H9 (cell line): ENCODE results near the gene NUP58. TPM values are rescaled to one million over a fixed set of nuclear protein-coding genes. Genes with fewer than 3 reads are reported as not detected.

ENCODE experiments used
- DNase-seq: peaks from one replicate; pipeline ENCODE4 v3.0.0-alpha.2; 2017
- H2AFZ ChIP-seq: one replicate; pipeline ENCODE4 v1.6.1; 2013; ENCODE audit warnings: mild to moderate bottlenecking, low read length, control low read depth, moderate library complexity
- H2AK5ac ChIP-seq: 2 replicates; pipeline ENCODE4 v1.6.1; 2013; ENCODE audit warnings: low read length, control low read depth, mixed read lengths; ENCODE audit not compliant: insufficient read length
- H2BK120ac ChIP-seq: one replicate; pipeline ENCODE4 v1.6.1; 2013; ENCODE audit warnings: low read depth, mild to moderate bottlenecking, low read length, control low read depth, inconsistent platforms; ENCODE audit not compliant: poor library complexity, severe bottlenecking
- H2BK12ac ChIP-seq: 2 replicates; pipeline ENCODE4 v1.6.1; 2013; ENCODE audit warnings: low read length, control low read depth, mixed read lengths, low read depth; ENCODE audit not compliant: insufficient read length
- H2BK15ac ChIP-seq: 2 replicates; pipeline ENCODE4 v1.6.1; 2013; ENCODE audit warnings: low read depth, low read length, control low read depth
- H2BK20ac ChIP-seq: one replicate; pipeline ENCODE4 v1.6.1; 2013; ENCODE audit warnings: low read depth, mild to moderate bottlenecking, low read length, control low read depth, inconsistent platforms; ENCODE audit not compliant: poor library complexity, severe bottlenecking
- H2BK5ac ChIP-seq: 2 replicates; pipeline ENCODE4 v1.6.1; 2013; ENCODE audit warnings: low read length, control low read depth, mixed read lengths; ENCODE audit not compliant: insufficient read length
- H3K14ac ChIP-seq: 2 replicates; pipeline ENCODE4 v1.6.1; 2013; ENCODE audit warnings: low read length, control low read depth; ENCODE audit not compliant: insufficient read depth
- H3K18ac ChIP-seq: 2 replicates; pipeline ENCODE4 v1.6.1; 2013; ENCODE audit warnings: low read depth, mild to moderate bottlenecking, mixed read lengths, low read length, control low read depth; ENCODE audit not compliant: insufficient read length
- H3K23ac ChIP-seq: 2 replicates; pipeline ENCODE4 v1.6.1; 2013; ENCODE audit warnings: low read length, control low read depth, mixed read lengths, low read depth; ENCODE audit not compliant: insufficient read length
- H3K23me2 ChIP-seq: 2 replicates; pipeline ENCODE4 v1.6.1; 2013; ENCODE audit warnings: low read depth, mild to moderate bottlenecking, mixed read lengths, low read length, control low read depth; ENCODE audit not compliant: insufficient read length, poor library complexity, severe bottlenecking
- H3K27ac ChIP-seq: 2 replicates; pipeline ENCODE4 v1.5.1; 2013; ENCODE audit warnings: low read length, control low read depth, mixed read lengths, low read depth; ENCODE audit not compliant: insufficient read length
- H3K27me3 ChIP-seq: 2 replicates; pipeline ENCODE4 v1.6.1; 2013; ENCODE audit warnings: low read length, control low read depth, inconsistent platforms; ENCODE audit not compliant: insufficient read depth
- H3K4ac ChIP-seq: 2 replicates; pipeline ENCODE4 v1.6.1; 2013; ENCODE audit warnings: low read depth, mild to moderate bottlenecking, control low read depth, inconsistent platforms, low read length, moderate library complexity
- H3K4me1 ChIP-seq: 2 replicates; pipeline ENCODE4 v1.6.1; 2013; ENCODE audit warnings: low read length, control low read depth, inconsistent platforms; ENCODE audit not compliant: insufficient read depth
- H3K4me2 ChIP-seq: 2 replicates; pipeline ENCODE4 v1.6.1; 2013; ENCODE audit warnings: low read length, control low read depth, mixed read lengths; ENCODE audit not compliant: insufficient read length, insufficient read depth
- H3K56ac ChIP-seq: 2 replicates; pipeline ENCODE4 v1.6.1; 2013; ENCODE audit warnings: low read depth, mild to moderate bottlenecking, mixed read lengths, low read length, control low read depth; ENCODE audit not compliant: insufficient read length
- H3K79me1 ChIP-seq: 2 replicates; pipeline ENCODE4 v1.6.1; 2013; ENCODE audit warnings: low read depth, mild to moderate bottlenecking, moderate library complexity, low read length, control low read depth, inconsistent platforms; ENCODE audit not compliant: insufficient read depth, poor library complexity, severe bottlenecking
- H3K79me2 ChIP-seq: 2 replicates; pipeline ENCODE4 v1.6.1; 2013; ENCODE audit warnings: low read length, control low read depth, inconsistent platforms; ENCODE audit not compliant: insufficient read depth
- H3K9ac ChIP-seq: 2 replicates; pipeline ENCODE4 v1.6.1; 2013; ENCODE audit warnings: low read length, control low read depth, mixed read lengths; ENCODE audit not compliant: insufficient read length; ENCODE audit errors: extremely low read depth
- H3K9me3 ChIP-seq: one replicate; pipeline ENCODE4 v1.6.1; 2013; ENCODE audit warnings: low read depth, low read length, inconsistent platforms; ENCODE audit not compliant: control insufficient read depth
- H3T11ph ChIP-seq: one replicate; pipeline ENCODE4 v1.6.1; 2013; ENCODE audit warnings: mild to moderate bottlenecking, low read length, control low read depth, inconsistent platforms
- H4K20me1 ChIP-seq: one replicate; pipeline ENCODE4 v1.6.1; 2013; ENCODE audit not compliant: control insufficient read depth, insufficient read length, insufficient read depth
- H4K5ac ChIP-seq: 2 replicates; pipeline ENCODE4 v1.6.1; 2013; ENCODE audit warnings: low read depth, mild to moderate bottlenecking, mixed read lengths, low read length, control low read depth; ENCODE audit not compliant: insufficient read length
- H4K8ac ChIP-seq: replicated peaks from 2 replicates; pipeline ENCODE4 v1.6.1; 2013; ENCODE audit warnings: low read length, control low read depth, mixed read lengths, low read depth; ENCODE audit not compliant: insufficient read length
- H4K91ac ChIP-seq: 2 replicates; pipeline ENCODE4 v1.6.1; 2013; ENCODE audit warnings: low read depth, mild to moderate bottlenecking, moderate library complexity, mixed read lengths, low read length, control low read depth; ENCODE audit not compliant: insufficient read length
- H3K27ac Mint-ChIP-seq, 3 experiments: 2 replicates in 2 of 3; 3 replicates in 1 of 3; pipeline ENCODE4 v1.8.0; 2020 to 2021; ENCODE audit warnings: mixed read lengths in 3 of 3, mild to moderate bottlenecking in 1 of 3, moderate library complexity in 1 of 3
- H3K27me3 Mint-ChIP-seq: 2 replicates; pipeline ENCODE4 v1.8.0; 2021; ENCODE audit warnings: low read depth, mild to moderate bottlenecking, moderate library complexity, mixed read lengths
- H3K36me3 Mint-ChIP-seq, 3 experiments: 2 replicates in 2 of 3; 3 replicates in 1 of 3; pipeline ENCODE4 v1.8.0; 2020 to 2021; ENCODE audit warnings: low read depth in 3 of 3, mixed read lengths in 3 of 3; ENCODE audit not compliant: insufficient read depth in 1 of 3
- H3K4me1 Mint-ChIP-seq, 2 experiments: 2 replicates each; pipeline ENCODE4 v1.8.0; 2020; ENCODE audit warnings: mixed read lengths in 2 of 2
- H3K4me3 Mint-ChIP-seq, 2 experiments: 2 replicates in 1 of 2; 3 replicates in 1 of 2; pipeline ENCODE4 v1.8.0; 2020 to 2021; ENCODE audit warnings: mild to moderate bottlenecking in 2 of 2, mixed read lengths in 2 of 2, moderate library complexity in 1 of 2
- H3K9me3 Mint-ChIP-seq, 2 experiments: 2 replicates in 1 of 2; 3 replicates in 1 of 2; pipeline ENCODE4 v1.8.0; 2020; ENCODE audit warnings: mild to moderate bottlenecking in 2 of 2, mixed read lengths in 2 of 2, moderate library complexity in 1 of 2
- WGBS: extraction: QIAGEN DNeasy Blood & Tissue Kit; methylation state at CpG from one replicate; pipeline ENCODE4 v1.1.7; 2013; ENCODE audit warnings: missing lambda C conversion rate, low lambda C conversion rate, mixed read lengths; ENCODE audit not compliant: insufficient read length; ENCODE audit errors: extremely low coverage; 5-methylcytosine and 5-hydroxymethylcytosine counted together
- total RNA-seq: library from RNA; stranded (reverse); gene quantifications from 2 replicates; pipeline ENCODE4 v1.2.1, GENCODE V29; 2021
- TF ChIP-seq, protein P1 (sequence below): fragments of 200-600 bp; sonication (generic); conservative IDR thresholded peaks from 3 replicates; pipeline ENCODE4 v1.8.0; 2021; ENCODE audit warnings: antibody characterized with exemption, mild to moderate bottlenecking

The NUP58 gene
- total RNA-seq, 1 experiment from 2014 or later = 77.6 TPM

DNA sequence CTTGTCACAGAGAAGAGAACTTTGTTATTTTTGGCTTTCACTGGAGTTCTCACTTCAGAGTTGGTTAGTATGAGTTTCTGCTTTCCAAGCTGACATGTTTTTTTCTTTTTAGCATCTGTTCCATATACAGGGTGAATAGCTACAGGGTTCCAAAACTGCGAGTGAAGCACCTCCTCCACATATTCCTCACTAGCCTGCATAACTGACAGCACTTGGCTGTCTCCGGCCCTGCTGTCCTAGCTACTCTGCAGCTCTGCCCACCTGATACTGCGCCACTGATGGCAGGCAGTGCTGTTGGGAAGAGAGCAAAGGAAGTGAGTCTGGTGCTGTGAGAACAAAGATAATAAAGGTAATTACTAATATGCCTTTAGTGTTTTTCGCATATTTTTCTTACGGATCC, 77.1 kb downstream of the NUP58 start:
- Mint-ChIP-seq H3K27me3 (peaks cover 17% of the 10 kb centered on the region), H3K27ac (no peak overlapping the region), H3K9me3 (no peaks in the 10 kb centered on the region; a peak in 1 of 5 replicates), H3K36me3 (no peaks in the 10 kb centered on the region), H3K4me3 (no peak overlapping the region), H3K4me1 (peaks cover 30 to 35% of the 10 kb centered on the region in 2 experiments)
- Histone ChIP-seq H3K23me2 (no peaks in the 10 kb centered on the region), H2AFZ (no peak overlapping the region), H2BK12ac (no peak overlapping the region), H2BK20ac (no peak overlapping the region), H3K27ac (no peak overlapping the region), H3K9ac (no peak overlapping the region), H3K9me3 (no peaks in the 10 kb centered on the region), H3K79me2 (no peaks in the 10 kb centered on the region), H3K4me1 (no peaks in the 10 kb centered on the region; the same call in 1 of the 2 replicates), H3T11ph (no peak overlapping the region), H2AK5ac (no peak overlapping the region), H4K91ac (no peak overlapping the region), H3K14ac (no peak overlapping the region), H4K8ac (no peak overlapping the region), H4K20me1 (no peaks in the 10 kb centered on the region), H3K56ac (no peak overlapping the region), H3K4ac (no peak overlapping the region), H3K23ac (no peak overlapping the region), H2BK120ac (no peak overlapping the region), H2BK5ac (no peak overlapping the region), H3K4me2 (no peak overlapping the region), H3K27me3 (no peaks in the 10 kb centered on the region; the same call in 1 of the 2 replicates), H2BK15ac (no peak overlapping the region), H3K18ac (no peak overlapping the region), H4K5ac (no peak overlapping the region), H3K79me1 (no peaks in the 10 kb centered on the region)
- TF ChIP-seq, protein P1, sequence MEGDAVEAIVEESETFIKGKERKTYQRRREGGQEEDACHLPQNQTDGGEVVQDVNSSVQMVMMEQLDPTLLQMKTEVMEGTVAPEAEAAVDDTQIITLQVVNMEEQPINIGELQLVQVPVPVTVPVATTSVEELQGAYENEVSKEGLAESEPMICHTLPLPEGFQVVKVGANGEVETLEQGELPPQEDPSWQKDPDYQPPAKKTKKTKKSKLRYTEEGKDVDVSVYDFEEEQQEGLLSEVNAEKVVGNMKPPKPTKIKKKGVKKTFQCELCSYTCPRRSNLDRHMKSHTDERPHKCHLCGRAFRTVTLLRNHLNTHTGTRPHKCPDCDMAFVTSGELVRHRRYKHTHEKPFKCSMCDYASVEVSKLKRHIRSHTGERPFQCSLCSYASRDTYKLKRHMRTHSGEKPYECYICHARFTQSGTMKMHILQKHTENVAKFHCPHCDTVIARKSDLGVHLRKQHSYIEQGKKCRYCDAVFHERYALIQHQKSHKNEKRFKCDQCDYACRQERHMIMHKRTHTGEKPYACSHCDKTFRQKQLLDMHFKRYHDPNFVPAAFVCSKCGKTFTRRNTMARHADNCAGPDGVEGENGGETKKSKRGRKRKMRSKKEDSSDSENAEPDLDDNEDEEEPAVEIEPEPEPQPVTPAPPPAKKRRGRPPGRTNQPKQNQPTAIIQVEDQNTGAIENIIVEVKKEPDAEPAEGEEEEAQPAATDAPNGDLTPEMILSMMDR = no peak
- WGBS = no CpG with 5 or more reads among the region's 5 CpGs
- DNase-seq = no peak
